K562 (cell line): ENCODE results near the gene SNX9.

Experiments used
- FOXP1 ChIP-seq: sonication (generic); formaldehyde crosslinking; IDR thresholded peaks from 2 replicates; pipeline ENCODE4 v1.8.0; 2022; ENCODE audit warnings: mild to moderate bottlenecking, missing genetic modification reagents
- SIRT6 ChIP-seq: IDR thresholded peaks from one replicate; pipeline ENCODE4 v1.6.1; 2012; ENCODE audit warnings: low read depth, mild to moderate bottlenecking, control low read depth, inconsistent platforms, low read length, moderate library complexity

- TF ChIP-seq SIRT6 (no peak), FOXP1 (CRISPR knock-in tag) (no peak)
Measured at GRCh38 chr6:157779705-157780604, 43.1 kb upstream of the SNX9 start.
